ENCODE results near the gene SCYL2. TPM values are rescaled to one million over a fixed set of nuclear protein-coding genes. Genes with fewer than 3 reads are reported as not detected.

The SCYL2 gene
- total RNA-seq, 1 donor from 2014 or later = 48.4 TPM

DNA sequence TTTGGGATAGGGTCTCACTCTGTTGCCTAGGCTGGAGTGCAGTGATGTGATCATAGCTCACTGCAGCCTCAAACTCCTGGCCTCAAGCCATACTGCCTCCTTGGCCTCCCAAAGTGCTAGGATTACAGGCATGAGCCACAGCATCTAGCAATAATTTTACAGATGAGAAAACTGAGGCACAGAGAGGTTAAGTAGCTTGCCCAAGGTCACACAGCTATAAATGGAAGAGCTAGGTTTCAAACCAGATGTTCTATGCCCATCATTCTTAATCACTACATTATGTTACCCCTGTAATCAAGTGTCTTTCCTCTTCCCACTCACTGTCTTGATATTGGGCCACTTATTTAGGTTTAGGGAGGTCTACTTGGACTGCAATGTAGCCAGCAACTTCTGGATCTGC, 93.5 kb downstream of the SCYL2 start:
- no peaks in the 10 kb centered on the region for H3K4me1 Mint-ChIP-seq (ENCODE audit: unreplicated experiment)
- no peak for DNase-seq (ENCODE audit: extremely low spot score, unreplicated experiment)
- TF ChIP-seq, protein P1, sequence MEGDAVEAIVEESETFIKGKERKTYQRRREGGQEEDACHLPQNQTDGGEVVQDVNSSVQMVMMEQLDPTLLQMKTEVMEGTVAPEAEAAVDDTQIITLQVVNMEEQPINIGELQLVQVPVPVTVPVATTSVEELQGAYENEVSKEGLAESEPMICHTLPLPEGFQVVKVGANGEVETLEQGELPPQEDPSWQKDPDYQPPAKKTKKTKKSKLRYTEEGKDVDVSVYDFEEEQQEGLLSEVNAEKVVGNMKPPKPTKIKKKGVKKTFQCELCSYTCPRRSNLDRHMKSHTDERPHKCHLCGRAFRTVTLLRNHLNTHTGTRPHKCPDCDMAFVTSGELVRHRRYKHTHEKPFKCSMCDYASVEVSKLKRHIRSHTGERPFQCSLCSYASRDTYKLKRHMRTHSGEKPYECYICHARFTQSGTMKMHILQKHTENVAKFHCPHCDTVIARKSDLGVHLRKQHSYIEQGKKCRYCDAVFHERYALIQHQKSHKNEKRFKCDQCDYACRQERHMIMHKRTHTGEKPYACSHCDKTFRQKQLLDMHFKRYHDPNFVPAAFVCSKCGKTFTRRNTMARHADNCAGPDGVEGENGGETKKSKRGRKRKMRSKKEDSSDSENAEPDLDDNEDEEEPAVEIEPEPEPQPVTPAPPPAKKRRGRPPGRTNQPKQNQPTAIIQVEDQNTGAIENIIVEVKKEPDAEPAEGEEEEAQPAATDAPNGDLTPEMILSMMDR (IDR thresholded peaks at IDR 0.05) = no peak
- no peak overlapping the region for H3K4me3 Mint-ChIP-seq (ENCODE audit: unreplicated experiment)
- H3K9me3 Mint-ChIP-seq (ENCODE audit: unreplicated experiment) = no peaks in the 10 kb centered on the region
- no peaks in the 10 kb centered on the region for H3K36me3 Mint-ChIP-seq (ENCODE audit: unreplicated experiment)
- H3K27me3 Mint-ChIP-seq (ENCODE audit: unreplicated experiment) = peaks cover 25% of the 10 kb centered on the region
- H3K27ac Mint-ChIP-seq (ENCODE audit: unreplicated experiment) = no peak overlapping the region

DNA sequence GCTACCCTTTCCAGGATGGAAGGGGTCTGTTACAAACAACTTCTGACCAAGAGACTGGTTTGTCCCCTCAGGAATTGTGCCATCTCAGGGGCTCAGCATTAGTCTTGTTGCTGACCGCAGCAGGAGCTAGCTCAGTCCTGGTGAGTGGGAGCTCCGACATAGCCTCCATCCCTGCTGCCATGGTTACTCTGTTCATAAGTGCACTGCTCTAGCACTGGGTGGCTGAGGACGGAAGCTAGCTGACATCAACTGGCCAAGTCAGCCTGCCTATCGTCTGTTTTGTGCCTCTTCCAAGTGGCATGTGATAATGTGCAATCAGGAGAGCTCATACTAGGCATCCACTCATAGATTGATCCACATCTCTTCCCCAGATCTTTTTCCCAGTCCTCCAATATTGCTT, 97.3 kb downstream of the SCYL2 start:
- TF ChIP-seq, protein P1 (IDR thresholded peaks at IDR 0.05) = no peak
- Mint-ChIP-seq H3K9me3 (ENCODE audit: unreplicated experiment) (no peaks in the 10 kb centered on the region), H3K27ac (ENCODE audit: unreplicated experiment) (no peak overlapping the region), H3K4me3 (ENCODE audit: unreplicated experiment) (no peak overlapping the region), H3K4me1 (ENCODE audit: unreplicated experiment) (no peaks in the 10 kb centered on the region), H3K36me3 (ENCODE audit: unreplicated experiment) (no peaks in the 10 kb centered on the region), H3K27me3 (ENCODE audit: unreplicated experiment) (peaks cover 3% of the 10 kb centered on the region)
- peak; percentile 56 for DNase-seq (ENCODE audit: extremely low spot score, unreplicated experiment)

DNA sequence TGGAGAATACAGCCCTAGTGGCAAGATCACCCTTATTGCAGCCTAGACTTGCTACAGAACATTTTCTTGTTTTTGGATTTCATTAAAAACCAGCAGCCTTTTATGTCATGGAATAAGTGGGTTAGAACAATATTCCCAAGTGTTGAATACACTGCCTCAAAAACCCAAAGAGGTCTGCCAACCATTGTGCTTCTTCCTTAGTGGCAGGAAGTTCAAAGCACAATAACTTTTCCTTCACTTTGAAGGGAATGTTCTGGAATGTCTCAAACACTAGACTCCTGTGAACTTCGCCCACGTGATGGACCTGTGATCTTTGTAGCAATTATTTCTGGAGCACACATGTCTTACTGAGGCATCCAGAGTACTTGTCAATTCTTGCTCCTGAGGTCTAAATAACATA, 98.4 kb downstream of the SCYL2 start:
- H3K27ac Mint-ChIP-seq (ENCODE audit: unreplicated experiment) = no peak overlapping the region

DNA sequence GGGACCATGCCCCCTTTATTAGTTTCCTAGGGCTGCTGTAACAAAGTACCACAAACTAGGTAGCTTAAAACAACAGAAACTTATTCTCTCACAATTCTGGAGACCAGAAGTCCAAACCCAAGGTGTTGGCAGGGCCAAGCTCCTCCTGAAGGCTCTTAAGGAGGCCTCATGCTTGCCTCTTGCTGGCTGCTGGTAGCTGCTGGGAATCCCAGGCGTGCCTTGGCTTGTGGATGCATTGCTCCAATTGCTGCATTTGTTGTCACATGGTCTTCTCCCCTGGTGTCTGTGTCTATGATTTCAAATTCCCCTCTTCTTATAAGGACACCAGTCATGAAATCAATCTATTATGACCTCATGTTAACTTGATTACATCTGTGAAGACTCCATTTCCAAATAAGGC, 101.1 kb downstream of the SCYL2 start:
- peaks cover 5% of the 10 kb centered on the region for H3K4me1 Mint-ChIP-seq (ENCODE audit: unreplicated experiment)
- H3K4me3 Mint-ChIP-seq (ENCODE audit: unreplicated experiment) = no peak overlapping the region
- TF ChIP-seq, protein P1 (IDR thresholded peaks at IDR 0.05) = no peak
- peaks cover 12% of the 10 kb centered on the region for H3K27me3 Mint-ChIP-seq (ENCODE audit: unreplicated experiment)
- no peaks in the 10 kb centered on the region for H3K36me3 Mint-ChIP-seq (ENCODE audit: unreplicated experiment)
- H3K27ac Mint-ChIP-seq (ENCODE audit: unreplicated experiment) = no peak overlapping the region
- DNase-seq (ENCODE audit: extremely low spot score, unreplicated experiment) = no peak
- H3K9me3 Mint-ChIP-seq (ENCODE audit: unreplicated experiment) = peaks cover 4% of the 10 kb centered on the region

More for the DNA sequence above, 98.4 kb downstream of the SCYL2 start:
- TF ChIP-seq, protein P1 (IDR thresholded peaks at IDR 0.05) = no peak
- Mint-ChIP-seq H3K9me3 (ENCODE audit: unreplicated experiment) (peaks cover 4% of the 10 kb centered on the region), H3K4me1 (ENCODE audit: unreplicated experiment) (no peaks in the 10 kb centered on the region), H3K27me3 (ENCODE audit: unreplicated experiment) (peaks cover 3% of the 10 kb centered on the region), H3K4me3 (ENCODE audit: unreplicated experiment) (no peak overlapping the region), H3K36me3 (ENCODE audit: unreplicated experiment) (no peaks in the 10 kb centered on the region)
- DNase-seq (ENCODE audit: extremely low spot score, unreplicated experiment) = no peak

DNA sequence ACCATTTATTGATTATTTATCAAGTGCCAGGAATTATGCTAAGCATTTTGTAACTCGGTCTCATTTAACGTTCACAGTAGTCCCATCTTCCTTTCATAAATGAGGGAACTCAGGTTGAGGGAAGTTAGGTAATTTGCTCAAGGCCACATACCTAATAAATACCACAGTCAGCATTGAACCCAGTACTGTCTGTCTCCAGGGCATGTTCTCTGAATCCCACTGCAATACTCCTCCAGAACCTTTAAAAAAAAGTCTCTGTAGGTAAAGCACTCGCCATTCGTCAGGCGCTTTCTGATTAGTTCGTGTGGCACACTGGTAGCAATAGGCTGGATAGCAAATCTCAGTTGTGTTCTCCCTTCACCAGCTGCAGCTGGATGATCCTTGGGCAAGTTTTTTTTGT, 104.2 kb downstream of the SCYL2 start:
- Mint-ChIP-seq H3K27me3 (ENCODE audit: unreplicated experiment) (peaks cover 15% of the 10 kb centered on the region), H3K4me3 (ENCODE audit: unreplicated experiment) (no peak overlapping the region), H3K27ac (ENCODE audit: unreplicated experiment) (no peak overlapping the region), H3K36me3 (ENCODE audit: unreplicated experiment) (no peaks in the 10 kb centered on the region), H3K9me3 (ENCODE audit: unreplicated experiment) (peaks cover 4% of the 10 kb centered on the region), H3K4me1 (ENCODE audit: unreplicated experiment) (peaks cover 7% of the 10 kb centered on the region)
- TF ChIP-seq, protein P1 (IDR thresholded peaks at IDR 0.05) = no peak
- DNase-seq (ENCODE audit: extremely low spot score, unreplicated experiment) = no peak

Data from osteocyte (in vitro differentiated cells).